Choroid plexus epithelial cell (primary cell): ENCODE results near the gene PPP1R13B.

Experiments
- DNase-seq: peaks from one replicate; pipeline ENCODE4 v3.0.0-alpha.2; 2010; ENCODE audit warnings: low read depth
- H3K4me3 ChIP-seq: 2 replicates; pipeline ENCODE4 v1.5.1; 2011; ENCODE audit warnings: low read depth, mild to moderate bottlenecking, control low read depth, low read length, moderate library complexity
- TF ChIP-seq, protein P1 (sequence below): conservative IDR thresholded peaks from 2 replicates; pipeline ENCODE4 v1.5.1; 2011; ENCODE audit warnings: low read depth, mild to moderate bottlenecking, control low read depth, inconsistent platforms, low read length, moderate library complexity

Gene PPP1R13B

DNA sequence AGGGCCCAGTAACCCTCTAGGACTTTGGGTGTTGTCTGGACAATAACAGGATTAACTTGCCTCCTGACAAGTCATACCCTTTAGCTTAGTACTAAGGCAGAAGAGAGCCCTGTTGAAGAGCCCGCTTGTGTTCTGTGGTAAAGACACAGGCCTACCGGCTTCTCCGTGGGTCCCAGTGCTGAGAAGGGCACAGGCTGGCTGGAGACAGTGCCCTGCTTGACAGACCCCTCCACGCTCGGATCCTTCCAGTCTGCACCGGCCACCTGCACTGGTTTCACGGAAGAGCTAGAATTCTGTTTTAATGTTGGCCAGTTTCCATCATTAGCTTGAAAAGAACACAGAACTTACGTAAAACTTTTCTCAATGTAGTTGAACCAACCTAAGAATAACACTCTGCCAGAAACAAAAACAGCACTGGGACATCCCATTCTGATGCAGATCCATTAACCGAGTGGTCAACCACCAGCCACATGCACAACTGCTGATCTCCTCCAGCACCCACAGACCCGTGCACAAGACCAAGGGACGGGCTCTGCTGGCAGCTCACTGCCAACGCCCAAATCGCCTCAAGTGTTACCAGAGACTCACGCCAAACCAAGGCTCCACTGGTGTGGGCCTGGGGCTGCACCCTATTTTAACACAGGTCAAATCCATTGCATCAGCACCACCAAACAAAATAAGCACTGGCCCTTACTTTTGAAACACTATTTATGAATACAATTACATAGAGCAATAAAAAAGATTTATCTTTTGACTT lies 104.7 kb downstream of the PPP1R13B start:
- no peak overlapping the region for H3K4me3 ChIP-seq
- TF ChIP-seq, protein P1, sequence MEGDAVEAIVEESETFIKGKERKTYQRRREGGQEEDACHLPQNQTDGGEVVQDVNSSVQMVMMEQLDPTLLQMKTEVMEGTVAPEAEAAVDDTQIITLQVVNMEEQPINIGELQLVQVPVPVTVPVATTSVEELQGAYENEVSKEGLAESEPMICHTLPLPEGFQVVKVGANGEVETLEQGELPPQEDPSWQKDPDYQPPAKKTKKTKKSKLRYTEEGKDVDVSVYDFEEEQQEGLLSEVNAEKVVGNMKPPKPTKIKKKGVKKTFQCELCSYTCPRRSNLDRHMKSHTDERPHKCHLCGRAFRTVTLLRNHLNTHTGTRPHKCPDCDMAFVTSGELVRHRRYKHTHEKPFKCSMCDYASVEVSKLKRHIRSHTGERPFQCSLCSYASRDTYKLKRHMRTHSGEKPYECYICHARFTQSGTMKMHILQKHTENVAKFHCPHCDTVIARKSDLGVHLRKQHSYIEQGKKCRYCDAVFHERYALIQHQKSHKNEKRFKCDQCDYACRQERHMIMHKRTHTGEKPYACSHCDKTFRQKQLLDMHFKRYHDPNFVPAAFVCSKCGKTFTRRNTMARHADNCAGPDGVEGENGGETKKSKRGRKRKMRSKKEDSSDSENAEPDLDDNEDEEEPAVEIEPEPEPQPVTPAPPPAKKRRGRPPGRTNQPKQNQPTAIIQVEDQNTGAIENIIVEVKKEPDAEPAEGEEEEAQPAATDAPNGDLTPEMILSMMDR = no peak
- DNase-seq = no peak

GRCh38 chr14:103741876-103742275 lies 105.5 kb downstream of the PPP1R13B start:
- no peak overlapping the region for H3K4me3 ChIP-seq
- TF ChIP-seq, protein P1 = no peak
- no peak for DNase-seq

GRCh38 chr14:103740991-103741689 lies 106.2 kb downstream of the PPP1R13B start:
- no peak overlapping the region for H3K4me3 ChIP-seq
- peak; percentile 59 for DNase-seq
- TF ChIP-seq, protein P1 = no peak

DNA sequence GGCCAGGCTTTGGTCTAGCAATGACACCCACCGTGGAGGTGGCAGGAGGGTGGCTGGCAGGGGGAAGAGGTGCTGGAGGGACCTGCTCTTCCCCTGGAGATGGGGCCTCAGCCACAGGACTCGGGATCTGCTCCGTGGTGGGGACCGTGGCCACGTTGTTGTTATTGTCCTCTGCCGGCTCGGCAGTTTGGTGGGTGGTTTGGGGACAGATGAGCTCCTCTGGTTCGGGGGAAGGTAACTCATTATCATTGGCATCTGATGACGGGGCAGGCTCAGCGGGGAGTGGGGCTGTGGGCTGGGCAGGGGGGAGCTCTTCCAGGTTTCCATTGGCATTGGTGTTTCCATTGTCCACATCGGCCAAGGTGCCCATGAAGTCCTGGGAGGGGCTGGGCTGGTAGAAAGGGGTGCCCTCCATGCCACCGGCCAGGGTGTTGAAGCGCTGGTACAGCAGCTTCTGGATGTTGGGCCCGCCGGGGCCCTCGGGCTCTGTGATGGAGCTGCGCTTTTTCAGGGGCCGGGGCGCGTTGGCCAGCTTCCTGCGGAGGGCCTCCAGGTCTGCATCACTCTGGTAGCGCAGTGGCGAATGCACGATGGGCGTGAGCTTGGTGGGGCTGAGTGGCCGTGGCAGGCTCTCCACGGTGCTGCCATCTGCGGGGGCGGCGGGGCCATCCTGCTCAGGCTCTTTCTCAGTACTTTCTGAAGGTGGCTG lies 107.4 kb downstream of the PPP1R13B start:
- H3K4me3 ChIP-seq = no peak overlapping the region
- TF ChIP-seq, protein P1 = no peak
- DNase-seq = no peak

DNA sequence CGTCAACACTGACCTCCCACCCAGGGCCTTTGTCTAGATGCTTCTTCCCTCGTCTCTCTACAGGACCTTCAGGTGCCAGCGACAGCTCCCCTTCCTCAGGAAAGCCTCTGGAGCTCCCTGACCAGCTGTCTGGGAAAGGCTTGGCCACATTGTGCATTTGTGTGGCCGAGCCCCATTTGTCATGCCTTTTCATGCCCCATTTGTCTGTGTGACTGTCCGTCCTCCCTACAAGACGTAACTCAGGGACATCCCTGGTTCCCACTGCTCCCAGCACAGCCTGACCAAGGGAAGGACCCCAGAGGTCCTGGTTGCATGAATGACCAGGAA lies 107.9 kb downstream of the PPP1R13B start:
- DNase-seq = no peak
- TF ChIP-seq, protein P1 = no peak
- H3K4me3 ChIP-seq = no peak overlapping the region

DNA sequence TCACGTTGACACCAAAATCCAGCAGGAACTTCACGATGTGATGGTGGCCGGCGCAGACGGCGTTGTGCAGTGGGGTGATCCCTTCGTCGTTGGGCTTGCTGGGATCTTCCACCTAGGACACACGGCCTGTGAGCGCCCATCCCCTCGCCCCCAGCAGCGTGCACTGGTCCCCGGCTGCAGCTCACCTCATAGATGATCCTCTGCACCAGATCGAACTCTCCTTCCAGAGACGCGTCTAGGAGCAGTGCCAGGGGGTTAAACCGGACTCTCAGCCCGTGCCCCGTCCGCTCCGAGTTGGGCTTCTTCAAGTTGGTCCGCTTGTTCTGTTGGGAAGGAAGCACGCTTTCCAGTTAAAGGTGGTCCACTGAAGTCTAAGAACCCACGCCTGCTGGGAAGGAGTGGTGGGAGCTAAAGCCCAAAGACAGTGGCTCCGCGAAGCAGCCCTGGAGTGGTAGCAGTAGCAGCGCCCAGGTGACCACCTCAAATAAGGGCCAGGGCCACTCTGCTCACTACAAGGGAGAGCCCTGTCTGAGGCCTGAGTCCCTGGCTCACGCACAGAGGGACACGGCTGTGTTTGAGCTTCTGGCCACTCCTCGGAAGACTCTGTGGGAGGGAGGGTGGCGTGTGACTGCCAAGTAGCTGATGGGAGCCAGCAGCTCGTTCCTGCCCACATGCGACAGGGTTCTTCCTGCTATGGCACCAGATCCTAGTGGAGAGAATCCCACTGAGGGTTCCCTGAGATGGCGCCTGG lies 108.5 kb downstream of the PPP1R13B start:
- no peak for DNase-seq
- H3K4me3 ChIP-seq = no peak overlapping the region
- TF ChIP-seq, protein P1 = no peak
